WTC11 (cell line): ENCODE results near the gene CCR3.

Source experiments
- CBFB ChIP-seq: sonication (generic); formaldehyde crosslinking; IDR thresholded peaks from 2 replicates; pipeline ENCODE4 v1.8.1; 2022; ENCODE audit warnings: mild to moderate bottlenecking, low read depth, missing genetic modification reagents
- CREB1 ChIP-seq: sonication (generic); formaldehyde crosslinking; IDR thresholded peaks from 2 replicates; pipeline ENCODE4 v1.8.0; 2023; ENCODE audit warnings: mild to moderate bottlenecking, missing genetic modification reagents
- CTCF ChIP-seq: fragments of 200-600 bp; IDR thresholded peaks from 2 replicates; pipeline ENCODE4 v1.8.0; 2022; ENCODE audit warnings: antibody characterized with exemption
- ETV6 ChIP-seq: sonication (generic); formaldehyde crosslinking; IDR thresholded peaks from 2 replicates; pipeline ENCODE4 v1.8.1; 2022; ENCODE audit warnings: mild to moderate bottlenecking, missing genetic modification reagents
- FOXJ3 ChIP-seq: sonication (generic); formaldehyde crosslinking; IDR thresholded peaks from 2 replicates; pipeline ENCODE4 v1.9.0; 2021; ENCODE audit warnings: missing genetic modification reagents, mild to moderate bottlenecking, borderline replicate concordance
- NR3C1 ChIP-seq: sonication (generic); formaldehyde crosslinking; conservative IDR thresholded peaks from 2 replicates; pipeline ENCODE4 v1.8.1; 2023; ENCODE audit warnings: low read depth, mild to moderate bottlenecking, missing genetic modification reagents
- SMAD3 ChIP-seq: sonication (generic); formaldehyde crosslinking; IDR thresholded peaks from 2 replicates; pipeline ENCODE4 v1.8.0; 2022; ENCODE audit warnings: missing genetic modification reagents, mild to moderate bottlenecking, borderline replicate concordance
- SP1 ChIP-seq: sonication (generic); formaldehyde crosslinking; conservative IDR thresholded peaks from 2 replicates; pipeline ENCODE4 v1.8.1; 2022; ENCODE audit warnings: missing genetic modification reagents
- USF1 ChIP-seq: sonication (generic); formaldehyde crosslinking; IDR thresholded peaks from 2 replicates; pipeline ENCODE4 v1.8.0; 2022; ENCODE audit warnings: mild to moderate bottlenecking, missing genetic modification reagents
- ZNF281 ChIP-seq: sonication (generic); formaldehyde crosslinking; IDR thresholded peaks from 2 replicates; pipeline ENCODE4 v1.8.0; 2023; ENCODE audit warnings: mild to moderate bottlenecking, missing genetic modification reagents
- ZNF512 ChIP-seq: sonication (generic); formaldehyde crosslinking; IDR thresholded peaks from 2 replicates; pipeline ENCODE4 v1.8.1; 2022; ENCODE audit warnings: missing genetic modification reagents, borderline replicate concordance
- TF ChIP-seq, protein P1 (sequence below): sonication (generic); formaldehyde crosslinking; IDR thresholded peaks from 2 replicates; pipeline ENCODE4 v1.8.1; 2023; ENCODE audit warnings: mild to moderate bottlenecking, missing genetic modification reagents, moderate library complexity
- TF ChIP-seq, protein P2 (sequence below): sonication (generic); formaldehyde crosslinking; IDR thresholded peaks from 2 replicates; pipeline ENCODE4 v1.8.1; 2023; ENCODE audit warnings: mild to moderate bottlenecking, moderate library complexity, missing genetic modification reagents
- TF ChIP-seq, protein P3 (sequence below): sonication (generic); formaldehyde crosslinking; IDR thresholded peaks from 2 replicates; pipeline ENCODE4 v1.8.1; 2022; ENCODE audit warnings: low read depth, mild to moderate bottlenecking, moderate library complexity, missing genetic modification reagents, borderline replicate concordance

DNA sequence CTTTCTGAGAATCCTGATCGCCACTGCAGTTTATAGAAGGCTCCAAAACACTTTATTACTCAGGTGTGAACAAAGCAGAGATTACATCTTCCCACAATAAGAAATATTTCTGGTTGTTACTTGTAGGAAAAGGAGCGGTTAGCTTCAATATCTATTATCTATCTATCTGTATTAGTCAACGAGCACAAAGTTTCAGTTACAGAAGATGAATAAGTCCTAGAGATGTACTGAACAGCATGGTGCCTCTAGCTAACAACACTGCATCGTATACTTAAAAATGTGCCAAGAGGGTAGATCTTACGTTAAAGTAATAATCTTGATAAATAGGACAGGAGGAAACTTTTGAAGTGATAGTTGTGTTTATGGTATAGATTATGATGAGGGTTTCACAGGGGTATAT, 10.9 kb upstream of the CCR3 start:
- no peak for TF ChIP-seq CTCF
- no peak for TF ChIP-seq CREB1 (CRISPR knock-in tag)
- TF ChIP-seq, protein P1, sequence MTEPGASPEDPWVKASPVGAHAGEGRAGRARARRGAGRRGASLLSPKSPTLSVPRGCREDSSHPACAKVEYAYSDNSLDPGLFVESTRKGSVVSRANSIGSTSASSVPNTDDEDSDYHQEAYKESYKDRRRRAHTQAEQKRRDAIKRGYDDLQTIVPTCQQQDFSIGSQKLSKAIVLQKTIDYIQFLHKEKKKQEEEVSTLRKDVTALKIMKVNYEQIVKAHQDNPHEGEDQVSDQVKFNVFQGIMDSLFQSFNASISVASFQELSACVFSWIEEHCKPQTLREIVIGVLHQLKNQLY (CRISPR knock-in tag), result no peak
- no peak for TF ChIP-seq ZNF281 (CRISPR knock-in tag)
- TF ChIP-seq, protein P2, sequence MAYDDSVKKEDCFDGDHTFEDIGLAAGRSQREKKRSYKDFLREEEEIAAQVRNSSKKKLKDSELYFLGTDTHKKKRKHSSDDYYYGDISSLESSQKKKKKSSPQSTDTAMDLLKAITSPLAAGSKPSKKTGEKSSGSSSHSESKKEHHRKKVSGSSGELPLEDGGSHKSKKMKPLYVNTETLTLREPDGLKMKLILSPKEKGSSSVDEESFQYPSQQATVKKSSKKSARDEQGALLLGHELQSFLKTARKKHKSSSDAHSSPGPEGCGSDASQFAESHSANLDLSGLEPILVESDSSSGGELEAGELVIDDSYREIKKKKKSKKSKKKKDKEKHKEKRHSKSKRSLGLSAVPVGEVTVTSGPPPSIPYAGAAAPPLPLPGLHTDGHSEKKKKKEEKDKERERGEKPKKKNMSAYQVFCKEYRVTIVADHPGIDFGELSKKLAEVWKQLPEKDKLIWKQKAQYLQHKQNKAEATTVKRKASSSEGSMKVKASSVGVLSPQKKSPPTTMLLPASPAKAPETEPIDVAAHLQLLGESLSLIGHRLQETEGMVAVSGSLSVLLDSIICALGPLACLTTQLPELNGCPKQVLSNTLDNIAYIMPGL (CRISPR knock-in tag), result no peak
- no peak for TF ChIP-seq ETV6 (CRISPR knock-in tag)
- no peak for TF ChIP-seq ZNF512 (CRISPR knock-in tag)
- no peak for TF ChIP-seq FOXJ3 (CRISPR knock-in tag)
- TF ChIP-seq NR3C1 (CRISPR knock-in tag), result no peak
- TF ChIP-seq USF1 (CRISPR knock-in tag), result no peak
- no peak for TF ChIP-seq SMAD3 (CRISPR knock-in tag)
- no peak for TF ChIP-seq SP1 (CRISPR knock-in tag)
- TF ChIP-seq CBFB (CRISPR knock-in tag), result no peak
- TF ChIP-seq, protein P3, sequence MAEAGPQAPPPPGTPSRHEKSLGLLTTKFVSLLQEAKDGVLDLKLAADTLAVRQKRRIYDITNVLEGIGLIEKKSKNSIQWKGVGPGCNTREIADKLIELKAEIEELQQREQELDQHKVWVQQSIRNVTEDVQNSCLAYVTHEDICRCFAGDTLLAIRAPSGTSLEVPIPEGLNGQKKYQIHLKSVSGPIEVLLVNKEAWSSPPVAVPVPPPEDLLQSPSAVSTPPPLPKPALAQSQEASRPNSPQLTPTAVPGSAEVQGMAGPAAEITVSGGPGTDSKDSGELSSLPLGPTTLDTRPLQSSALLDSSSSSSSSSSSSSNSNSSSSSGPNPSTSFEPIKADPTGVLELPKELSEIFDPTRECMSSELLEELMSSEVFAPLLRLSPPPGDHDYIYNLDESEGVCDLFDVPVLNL, result no peak
